Endothelial cell (in vitro differentiated cells): ENCODE measurements around the gene ATRNL1. TPM values are rescaled to one million over a fixed set of nuclear protein-coding genes. Genes with fewer than 3 reads are reported as not detected.

ENCODE experiments used
- DNase-seq: peaks from one replicate; pipeline ENCODE4 v3.0.0; 2021; ENCODE audit warnings: low spot score
- H3K27ac Mint-ChIP-seq: one replicate; pipeline ENCODE4 v1.8.0; 2021; ENCODE audit warnings: mixed read lengths, inconsistent platforms; ENCODE audit not compliant: unreplicated experiment
- H3K27me3 Mint-ChIP-seq: one replicate; pipeline ENCODE4 v1.8.0; 2021; ENCODE audit warnings: mild to moderate bottlenecking, moderate library complexity, mixed read lengths, inconsistent platforms; ENCODE audit not compliant: unreplicated experiment
- H3K36me3 Mint-ChIP-seq: one replicate; pipeline ENCODE4 v1.8.0; 2021; ENCODE audit warnings: mild to moderate bottlenecking, low read depth, mixed read lengths, inconsistent platforms; ENCODE audit not compliant: unreplicated experiment
- H3K4me1 Mint-ChIP-seq: one replicate; pipeline ENCODE4 v1.8.0; 2021; ENCODE audit warnings: mild to moderate bottlenecking, mixed read lengths, inconsistent platforms; ENCODE audit not compliant: unreplicated experiment
- H3K4me3 Mint-ChIP-seq: one replicate; pipeline ENCODE4 v1.8.0; 2021; ENCODE audit warnings: mild to moderate bottlenecking, mixed read lengths, inconsistent platforms; ENCODE audit not compliant: unreplicated experiment
- H3K9me3 Mint-ChIP-seq: one replicate; pipeline ENCODE4 v1.8.0; 2021; ENCODE audit warnings: mixed read lengths, inconsistent platforms; ENCODE audit not compliant: unreplicated experiment
- total RNA-seq: library from RNA; stranded (reverse); fragmentation: NEBNext Ultra II Directional; extraction: Animal tissue kit (Norgen Biotek cat#: 25700); gene quantifications from one replicate; pipeline ENCODE4 v1.2.1, GENCODE V29; 2021; ENCODE audit not compliant: unreplicated experiment
- TF ChIP-seq, protein P1 (sequence below): fragments of 200-600 bp; sonication (generic); IDR thresholded peaks from one replicate; pipeline ENCODE4 v1.5.0; 2021; ENCODE audit warnings: antibody characterized with exemption; ENCODE audit not compliant: unreplicated experiment

Gene ATRNL1
- total RNA-seq, 1 donor from 2014 or later = 32.5 TPM

DNA sequence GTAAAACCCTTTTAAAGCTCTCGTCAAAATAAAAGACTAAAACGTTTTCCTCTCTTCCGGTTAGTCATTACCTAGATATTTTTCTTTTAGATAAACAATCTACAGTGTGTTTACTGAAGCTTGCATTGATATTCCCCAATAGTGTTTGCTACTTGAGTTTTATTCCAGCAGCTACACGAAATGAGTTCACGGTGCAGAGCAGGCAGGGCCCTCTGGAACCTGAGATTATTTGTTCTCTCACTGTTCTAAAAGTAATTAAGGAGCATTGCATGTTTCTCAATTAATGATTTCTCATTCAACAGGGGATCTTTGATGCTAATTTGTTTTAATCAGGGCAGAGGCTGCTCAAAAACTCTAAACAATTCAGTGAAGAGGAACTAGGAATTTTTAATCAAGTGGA lies 860.1 kb downstream of the ATRNL1 start:
- H3K27ac Mint-ChIP-seq = no peak overlapping the region
- DNase-seq = no peak
- no peaks in the 10 kb centered on the region for H3K27me3 Mint-ChIP-seq
- no peaks in the 10 kb centered on the region for H3K36me3 Mint-ChIP-seq
- no peaks in the 10 kb centered on the region for H3K4me1 Mint-ChIP-seq
- TF ChIP-seq, protein P1, sequence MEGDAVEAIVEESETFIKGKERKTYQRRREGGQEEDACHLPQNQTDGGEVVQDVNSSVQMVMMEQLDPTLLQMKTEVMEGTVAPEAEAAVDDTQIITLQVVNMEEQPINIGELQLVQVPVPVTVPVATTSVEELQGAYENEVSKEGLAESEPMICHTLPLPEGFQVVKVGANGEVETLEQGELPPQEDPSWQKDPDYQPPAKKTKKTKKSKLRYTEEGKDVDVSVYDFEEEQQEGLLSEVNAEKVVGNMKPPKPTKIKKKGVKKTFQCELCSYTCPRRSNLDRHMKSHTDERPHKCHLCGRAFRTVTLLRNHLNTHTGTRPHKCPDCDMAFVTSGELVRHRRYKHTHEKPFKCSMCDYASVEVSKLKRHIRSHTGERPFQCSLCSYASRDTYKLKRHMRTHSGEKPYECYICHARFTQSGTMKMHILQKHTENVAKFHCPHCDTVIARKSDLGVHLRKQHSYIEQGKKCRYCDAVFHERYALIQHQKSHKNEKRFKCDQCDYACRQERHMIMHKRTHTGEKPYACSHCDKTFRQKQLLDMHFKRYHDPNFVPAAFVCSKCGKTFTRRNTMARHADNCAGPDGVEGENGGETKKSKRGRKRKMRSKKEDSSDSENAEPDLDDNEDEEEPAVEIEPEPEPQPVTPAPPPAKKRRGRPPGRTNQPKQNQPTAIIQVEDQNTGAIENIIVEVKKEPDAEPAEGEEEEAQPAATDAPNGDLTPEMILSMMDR = no peak
- no peaks in the 10 kb centered on the region for H3K9me3 Mint-ChIP-seq
- no peak overlapping the region for H3K4me3 Mint-ChIP-seq

DNA sequence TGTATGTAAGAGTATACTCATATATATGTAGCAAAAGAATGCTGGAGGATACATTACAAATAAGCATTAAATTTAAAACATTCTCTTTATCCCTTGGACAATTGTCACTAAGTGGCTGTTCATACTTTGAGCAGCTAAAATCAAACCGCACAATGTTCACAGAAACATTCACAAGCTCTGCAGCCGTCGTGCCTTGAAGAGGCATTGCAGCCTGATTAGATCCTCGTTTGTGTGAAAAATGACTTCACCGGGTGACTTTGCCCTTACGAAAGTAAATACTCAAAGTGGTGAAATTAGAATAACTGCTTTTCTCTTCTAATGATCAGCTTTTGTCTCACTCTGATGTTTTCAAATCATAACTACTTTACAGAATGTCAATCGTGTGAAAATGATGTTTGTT lies 860.8 kb downstream of the ATRNL1 start:
- Mint-ChIP-seq H3K27me3 (no peaks in the 10 kb centered on the region), H3K4me1 (no peaks in the 10 kb centered on the region), H3K36me3 (no peaks in the 10 kb centered on the region), H3K9me3 (no peaks in the 10 kb centered on the region), H3K27ac (no peak overlapping the region), H3K4me3 (no peak overlapping the region)
- TF ChIP-seq, protein P1 = no peak
- no peak for DNase-seq

DNA sequence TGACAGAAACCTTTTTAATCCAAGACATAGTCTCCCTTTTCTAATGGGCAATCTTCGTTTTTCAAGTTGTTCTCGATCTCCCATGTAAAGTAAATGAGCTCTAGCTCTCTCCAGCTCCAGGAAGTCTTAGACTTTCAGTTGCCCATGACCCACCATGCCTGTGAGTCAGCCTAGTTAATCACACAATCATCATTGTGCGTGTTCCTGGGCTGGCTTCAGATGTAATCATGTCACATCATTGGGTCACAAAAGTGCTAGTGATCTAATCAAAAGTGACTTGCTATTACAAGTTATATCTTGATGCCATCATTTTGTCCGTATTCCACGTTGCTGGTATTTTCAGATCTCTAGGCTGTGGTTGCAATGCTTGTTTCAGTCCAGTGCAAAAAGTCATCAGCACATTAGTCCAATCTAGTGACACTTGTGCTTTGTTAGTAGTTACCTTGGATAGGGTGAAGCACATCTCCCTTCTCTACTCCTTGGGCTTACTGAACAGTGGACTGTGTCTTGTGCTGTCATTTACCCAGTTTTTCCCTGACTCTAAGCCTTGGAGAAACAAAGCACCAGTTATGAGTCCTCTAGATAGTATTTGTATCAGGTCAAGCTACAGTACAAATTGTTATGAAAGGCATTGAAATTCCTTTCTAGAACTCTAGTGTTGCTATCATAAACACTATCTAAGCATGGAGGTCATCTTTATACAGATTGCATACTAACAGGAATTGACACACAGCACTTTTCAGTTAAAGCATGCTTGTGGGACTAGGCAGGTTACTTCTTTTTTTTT lies 863.3 kb downstream of the ATRNL1 start:
- no peaks in the 10 kb centered on the region for H3K27me3 Mint-ChIP-seq
- H3K4me1 Mint-ChIP-seq = no peaks in the 10 kb centered on the region
- H3K27ac Mint-ChIP-seq = no peak overlapping the region
- H3K9me3 Mint-ChIP-seq = no peaks in the 10 kb centered on the region
- H3K4me3 Mint-ChIP-seq = no peak overlapping the region
- H3K36me3 Mint-ChIP-seq = no peaks in the 10 kb centered on the region
- DNase-seq = no peak
- TF ChIP-seq, protein P1 = no peak

DNA sequence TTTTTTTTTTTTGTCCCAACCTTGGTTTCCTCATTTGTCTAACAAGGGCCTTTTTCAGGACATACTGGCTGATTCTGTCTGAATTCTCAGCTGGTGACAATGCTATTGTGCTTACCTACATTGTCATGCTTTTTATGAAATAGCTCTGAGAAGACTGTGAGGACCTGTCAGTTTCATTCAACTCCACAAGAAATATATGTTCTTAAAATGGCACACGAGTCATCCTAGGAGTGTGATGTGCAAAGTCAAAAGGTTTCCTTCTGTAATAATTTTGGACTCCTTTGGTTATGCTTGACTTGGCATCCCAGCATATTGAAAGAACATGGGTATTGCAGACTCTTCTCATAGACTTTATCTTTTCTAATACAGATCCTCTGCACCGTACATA lies 863.8 kb downstream of the ATRNL1 start:
- no peaks in the 10 kb centered on the region for H3K4me1 Mint-ChIP-seq
- TF ChIP-seq, protein P1 = no peak
- DNase-seq = no peak
- no peak overlapping the region for H3K4me3 Mint-ChIP-seq
- no peaks in the 10 kb centered on the region for H3K36me3 Mint-ChIP-seq
- no peak overlapping the region for H3K27ac Mint-ChIP-seq
- H3K27me3 Mint-ChIP-seq = no peaks in the 10 kb centered on the region
- no peaks in the 10 kb centered on the region for H3K9me3 Mint-ChIP-seq

DNA sequence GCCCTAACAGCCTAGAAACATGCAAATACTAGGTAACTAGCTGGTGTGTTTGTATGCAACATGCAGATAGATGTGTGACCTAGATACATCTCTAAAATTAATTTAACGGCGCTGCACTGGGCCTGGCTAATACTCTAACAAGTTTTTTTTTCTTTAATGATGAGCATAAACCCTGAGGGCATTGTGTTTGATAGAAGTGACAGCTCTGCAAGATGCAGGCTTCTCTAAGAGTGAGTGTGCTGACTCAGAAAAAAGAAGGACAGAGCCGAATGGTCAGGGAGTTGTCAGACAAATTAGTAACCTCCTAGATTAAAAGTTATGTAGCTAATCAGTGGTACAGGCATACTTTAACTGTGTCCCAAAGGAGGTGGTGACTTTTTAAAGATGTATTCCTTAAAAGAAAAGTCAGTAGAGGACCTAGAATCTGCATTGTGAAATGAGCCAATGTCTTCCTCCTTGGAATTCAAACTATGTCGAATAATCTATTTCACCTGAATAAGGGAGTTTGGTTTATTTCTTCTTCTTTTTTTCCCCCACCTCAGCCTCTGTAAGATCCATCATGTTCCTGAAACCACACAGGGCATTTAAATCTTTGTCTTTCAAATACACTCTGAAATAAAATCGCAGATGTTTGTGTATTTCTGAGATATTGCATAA lies 864.7 kb downstream of the ATRNL1 start:
- Mint-ChIP-seq H3K36me3 (no peaks in the 10 kb centered on the region), H3K9me3 (no peaks in the 10 kb centered on the region), H3K4me3 (no peak overlapping the region), H3K27me3 (no peaks in the 10 kb centered on the region), H3K4me1 (no peaks in the 10 kb centered on the region), H3K27ac (no peak overlapping the region)
- TF ChIP-seq, protein P1 = no peak
- DNase-seq = no peak
